C1 segment of cervical spinal cord (tissue), 14 donors: ENCODE measurements around the gene EIF1B.

ENCODE experiments used
- DNase-seq, 14 donors: peaks; one replicate each; lab custom pipeline; 2025; lab: John Stamatoyannopoulos, UW

The EIF1B gene

DNA sequence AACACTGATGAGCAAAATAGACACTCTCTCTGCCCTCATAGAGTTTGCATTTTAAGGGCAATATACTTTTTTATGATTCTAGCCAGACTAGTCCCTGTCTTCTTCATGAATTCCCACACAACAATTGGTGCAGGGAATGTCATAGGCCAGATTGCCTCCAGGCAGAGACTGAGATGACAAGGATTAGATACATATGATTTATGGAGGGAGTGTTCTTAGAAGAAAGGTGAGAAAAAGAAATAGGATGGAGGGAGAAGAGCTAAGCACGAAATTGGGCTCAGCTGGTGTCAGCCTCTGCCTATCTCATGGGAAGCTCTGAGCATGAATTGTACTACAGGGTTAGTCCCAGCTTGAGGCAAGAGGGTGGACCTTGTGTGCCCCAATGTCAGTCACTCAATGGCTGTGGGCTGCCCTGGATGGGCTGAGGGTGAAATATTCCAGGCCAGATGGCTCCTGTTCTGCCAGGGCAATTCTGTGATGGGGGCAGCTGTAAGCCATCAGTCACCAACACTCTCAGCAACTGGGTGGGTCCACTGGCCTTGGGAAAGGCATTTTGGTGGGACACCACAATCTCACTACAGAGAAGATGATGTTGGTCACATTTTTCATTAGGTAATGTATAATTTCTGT is 31.1 kb downstream of the EIF1B start:
- DNase-seq: no peak

DNA sequence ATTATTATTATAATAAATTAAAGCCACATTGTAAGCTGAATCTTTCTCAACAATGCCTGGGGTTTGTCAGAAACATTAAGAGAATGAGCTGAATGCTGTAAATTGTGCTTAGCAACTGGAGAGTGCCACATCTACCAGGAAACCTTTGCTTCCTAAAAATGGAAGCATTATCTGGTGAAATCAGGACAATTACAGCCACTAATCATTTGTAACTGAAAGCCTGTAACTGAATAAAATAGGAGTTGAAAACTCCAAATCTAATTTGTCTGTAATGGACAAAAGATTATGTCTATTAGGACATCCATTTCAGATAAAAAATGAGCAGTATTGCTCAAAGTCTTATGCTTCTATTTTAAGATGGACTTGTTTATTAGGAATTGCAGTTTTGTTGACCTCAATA is 32.2 kb downstream of the EIF1B start:
- no peak for DNase-seq

DNA sequence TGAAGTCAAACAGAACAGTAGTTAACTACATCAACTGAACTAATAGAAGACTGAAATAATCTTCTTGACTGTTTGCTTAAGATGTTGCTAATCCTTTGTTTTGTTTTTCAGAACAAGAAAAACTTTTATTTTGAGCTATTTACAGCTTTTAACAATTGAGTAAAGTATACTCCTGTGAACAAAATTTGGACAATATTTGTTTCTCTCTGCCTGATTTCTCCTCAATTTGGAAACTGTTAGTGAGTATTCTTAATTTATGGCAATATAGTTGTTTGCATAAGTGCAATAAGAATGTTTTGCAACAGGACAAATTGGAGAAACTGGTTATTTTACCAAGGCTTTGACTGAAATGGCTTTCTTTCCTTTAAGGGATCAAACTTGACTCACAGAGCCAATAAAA is 41.0 kb downstream of the EIF1B start:
- DNase-seq: no peak

DNA sequence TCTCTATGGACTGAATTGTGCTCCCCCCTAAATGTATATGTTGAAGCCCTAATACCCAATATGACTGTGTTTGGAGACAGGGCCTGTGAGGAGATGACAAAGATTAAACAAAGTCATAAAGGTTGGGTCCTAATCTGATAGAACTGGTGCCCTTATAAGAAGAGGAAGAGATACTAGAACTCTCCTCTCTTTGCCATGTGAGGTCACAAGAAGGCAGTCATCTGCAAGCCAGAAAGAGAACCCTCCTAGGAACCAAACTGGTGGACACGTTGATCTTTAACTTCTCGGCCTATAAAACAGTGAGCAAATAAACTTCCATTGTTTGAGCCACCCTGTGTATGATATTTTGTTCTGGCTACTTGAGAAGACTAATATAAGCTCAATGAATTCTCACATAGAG is 45.9 kb downstream of the EIF1B start:
- no peak for DNase-seq

DNA sequence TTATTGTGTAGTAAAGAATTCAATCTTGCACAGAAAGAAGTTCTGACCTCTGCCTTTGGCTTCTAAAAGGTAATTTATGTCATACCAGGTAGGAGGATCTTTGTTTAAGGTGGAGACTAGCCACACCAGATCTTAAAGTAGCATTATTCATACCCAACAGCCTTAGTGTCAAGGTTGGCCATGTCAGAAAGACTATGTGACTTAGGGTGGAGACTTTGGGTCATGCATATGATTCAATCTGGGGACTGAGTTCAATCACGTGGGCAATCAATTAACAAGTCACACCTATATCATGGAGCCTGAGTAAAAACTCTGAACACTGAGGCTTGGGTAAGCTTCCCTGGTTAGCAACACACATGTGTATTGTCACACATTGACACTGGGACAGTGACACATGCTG is 48.9 kb downstream of the EIF1B start:
- DNase-seq: no peak
